ENCODE results near the gene RASGRP2.

DNA sequence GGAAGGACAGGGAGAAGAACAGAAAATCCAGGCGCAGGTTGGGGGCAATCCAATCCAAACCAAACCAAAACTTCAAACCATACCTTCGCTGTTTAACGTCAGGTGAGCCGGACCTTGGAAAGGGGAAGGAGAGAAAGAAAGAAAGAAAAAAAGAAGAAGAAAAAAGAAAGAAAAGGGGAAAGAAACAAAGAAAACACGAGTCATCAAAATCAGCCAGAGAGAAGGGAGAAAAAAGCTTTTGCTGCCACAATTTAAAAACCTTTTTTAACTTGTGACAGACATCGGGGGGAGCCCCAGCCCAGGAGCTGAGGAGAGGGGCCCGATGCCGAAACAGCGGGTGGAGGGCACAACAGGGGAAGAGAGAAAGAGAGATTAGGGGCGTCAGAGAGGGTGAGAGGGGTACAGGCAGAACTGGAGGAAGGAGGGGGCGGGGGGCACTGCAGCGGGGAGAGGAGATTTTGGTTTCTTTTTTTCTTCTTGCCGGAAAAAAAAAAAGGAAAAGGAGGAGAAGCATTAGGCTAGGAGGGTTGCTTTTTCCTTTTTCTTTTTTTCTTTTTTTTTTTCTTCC is 51.1 kb downstream of the RASGRP2 start:
- TF ChIP-seq, protein P1, sequence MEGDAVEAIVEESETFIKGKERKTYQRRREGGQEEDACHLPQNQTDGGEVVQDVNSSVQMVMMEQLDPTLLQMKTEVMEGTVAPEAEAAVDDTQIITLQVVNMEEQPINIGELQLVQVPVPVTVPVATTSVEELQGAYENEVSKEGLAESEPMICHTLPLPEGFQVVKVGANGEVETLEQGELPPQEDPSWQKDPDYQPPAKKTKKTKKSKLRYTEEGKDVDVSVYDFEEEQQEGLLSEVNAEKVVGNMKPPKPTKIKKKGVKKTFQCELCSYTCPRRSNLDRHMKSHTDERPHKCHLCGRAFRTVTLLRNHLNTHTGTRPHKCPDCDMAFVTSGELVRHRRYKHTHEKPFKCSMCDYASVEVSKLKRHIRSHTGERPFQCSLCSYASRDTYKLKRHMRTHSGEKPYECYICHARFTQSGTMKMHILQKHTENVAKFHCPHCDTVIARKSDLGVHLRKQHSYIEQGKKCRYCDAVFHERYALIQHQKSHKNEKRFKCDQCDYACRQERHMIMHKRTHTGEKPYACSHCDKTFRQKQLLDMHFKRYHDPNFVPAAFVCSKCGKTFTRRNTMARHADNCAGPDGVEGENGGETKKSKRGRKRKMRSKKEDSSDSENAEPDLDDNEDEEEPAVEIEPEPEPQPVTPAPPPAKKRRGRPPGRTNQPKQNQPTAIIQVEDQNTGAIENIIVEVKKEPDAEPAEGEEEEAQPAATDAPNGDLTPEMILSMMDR (IDR thresholded peaks at IDR 0.05), result no peak
- no peak for TF ChIP-seq POLR2A (IDR thresholded peaks at IDR 0.05; ENCODE audit: low read depth)

Data from esophagus muscularis mucosa (tissue), 3 donors.